ENCODE measurements around the gene PUM2.

DNA sequence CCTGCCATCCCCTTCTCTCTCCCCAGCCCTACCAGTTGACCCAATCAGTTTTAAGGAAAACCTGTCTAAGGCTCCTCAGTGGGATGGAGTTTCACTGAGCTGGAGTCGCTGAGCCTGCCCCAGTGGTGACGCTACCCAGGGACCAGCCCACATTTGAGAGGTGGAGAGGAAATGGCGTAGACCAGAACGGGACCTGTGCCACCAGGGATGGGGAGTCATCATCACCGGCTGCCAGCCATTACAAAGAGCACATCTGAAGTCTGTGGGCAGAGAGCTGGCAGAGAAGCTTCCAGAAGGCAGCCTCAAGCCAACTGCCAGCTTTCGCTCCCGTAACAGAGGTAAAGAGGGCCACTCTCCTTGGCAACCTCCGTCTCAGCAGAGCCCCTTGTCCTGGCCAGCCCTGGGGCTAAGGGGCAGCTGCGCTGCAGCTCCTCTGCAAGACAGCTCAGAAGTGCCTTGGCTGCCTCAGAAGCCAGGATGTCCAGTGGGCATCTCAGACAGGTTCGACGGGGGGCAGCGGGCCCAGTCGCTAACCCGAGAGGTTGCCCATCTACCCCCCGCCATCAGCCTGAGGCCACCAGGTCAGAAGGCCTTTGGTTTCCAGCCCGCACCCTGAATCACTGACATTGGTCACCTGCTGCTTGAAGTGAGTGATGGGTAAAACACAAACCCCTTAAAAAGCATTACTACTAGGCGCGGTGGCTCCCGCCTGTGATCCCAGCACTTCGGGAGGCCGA is 141.1 kb downstream of the PUM2 start:
- TF ChIP-seq, protein P1, sequence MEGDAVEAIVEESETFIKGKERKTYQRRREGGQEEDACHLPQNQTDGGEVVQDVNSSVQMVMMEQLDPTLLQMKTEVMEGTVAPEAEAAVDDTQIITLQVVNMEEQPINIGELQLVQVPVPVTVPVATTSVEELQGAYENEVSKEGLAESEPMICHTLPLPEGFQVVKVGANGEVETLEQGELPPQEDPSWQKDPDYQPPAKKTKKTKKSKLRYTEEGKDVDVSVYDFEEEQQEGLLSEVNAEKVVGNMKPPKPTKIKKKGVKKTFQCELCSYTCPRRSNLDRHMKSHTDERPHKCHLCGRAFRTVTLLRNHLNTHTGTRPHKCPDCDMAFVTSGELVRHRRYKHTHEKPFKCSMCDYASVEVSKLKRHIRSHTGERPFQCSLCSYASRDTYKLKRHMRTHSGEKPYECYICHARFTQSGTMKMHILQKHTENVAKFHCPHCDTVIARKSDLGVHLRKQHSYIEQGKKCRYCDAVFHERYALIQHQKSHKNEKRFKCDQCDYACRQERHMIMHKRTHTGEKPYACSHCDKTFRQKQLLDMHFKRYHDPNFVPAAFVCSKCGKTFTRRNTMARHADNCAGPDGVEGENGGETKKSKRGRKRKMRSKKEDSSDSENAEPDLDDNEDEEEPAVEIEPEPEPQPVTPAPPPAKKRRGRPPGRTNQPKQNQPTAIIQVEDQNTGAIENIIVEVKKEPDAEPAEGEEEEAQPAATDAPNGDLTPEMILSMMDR (IDR thresholded peaks at IDR 0.05), result no peak
- no peak for TF ChIP-seq POLR2A (IDR thresholded peaks at IDR 0.05)
